NCI-H774 (cell line): ENCODE results near the gene GRK4.
"Not testable (repeated sequence)": the region's sequence is repeated elsewhere in the genome, so short reads cannot be mapped to it uniquely, and the experiment has no call there.

ENCODE experiments used
- DNase-seq: peaks from one replicate; lab custom pipeline; 2025; lab: John Stamatoyannopoulos, UW

GRK4 gene

DNA sequence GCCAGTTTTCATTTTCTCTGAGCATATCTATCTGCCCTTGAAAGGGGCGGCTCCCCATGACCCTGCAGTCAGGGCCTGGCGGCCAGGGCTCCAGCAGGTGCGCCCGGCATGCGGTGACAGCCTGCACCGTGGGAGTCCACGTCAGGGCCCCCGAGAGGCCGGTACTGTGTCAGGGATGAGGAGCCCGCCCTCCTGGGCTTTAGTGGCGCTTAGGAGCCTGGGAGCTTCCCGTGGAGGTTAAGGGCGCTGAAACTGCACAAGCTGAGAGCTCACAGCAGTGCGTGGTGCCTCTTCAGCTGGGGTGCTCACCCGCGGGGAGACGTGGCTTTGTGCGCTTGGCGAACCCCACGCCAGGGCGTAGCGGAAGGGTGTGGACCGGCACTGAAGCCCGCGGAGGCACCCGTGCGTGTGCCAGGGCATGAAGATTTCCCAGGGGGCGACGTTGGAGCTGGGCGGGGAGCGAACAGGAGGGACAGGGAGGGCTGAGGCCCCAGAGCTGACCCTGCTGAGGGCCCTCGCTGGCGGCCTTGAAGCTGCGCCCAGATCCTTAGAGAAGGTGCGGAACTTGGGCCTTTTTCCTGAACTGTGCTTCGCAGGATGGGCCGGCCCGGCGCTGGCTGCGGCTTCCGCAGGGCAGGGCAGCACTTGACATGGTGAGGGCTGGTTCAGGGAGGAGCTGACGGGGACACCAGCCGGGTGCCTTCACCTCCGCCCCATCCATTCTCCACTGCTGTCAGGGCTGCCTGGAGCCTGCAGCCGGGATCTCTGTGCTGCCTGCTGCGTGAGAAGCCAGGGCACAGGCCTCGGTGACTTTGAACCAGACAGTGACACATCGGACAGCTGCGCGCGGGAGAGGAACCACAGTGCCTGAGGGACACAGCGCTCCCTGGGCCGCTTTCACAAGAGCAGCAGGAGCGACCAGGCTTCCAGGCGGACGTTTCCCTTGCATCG, 78.1 kb downstream of the GRK4 start:
- DNase-seq = no peak

GRCh38 chr4:3042226-3042625, 78.9 kb downstream of the GRK4 start:
- DNase-seq = no peak

DNA sequence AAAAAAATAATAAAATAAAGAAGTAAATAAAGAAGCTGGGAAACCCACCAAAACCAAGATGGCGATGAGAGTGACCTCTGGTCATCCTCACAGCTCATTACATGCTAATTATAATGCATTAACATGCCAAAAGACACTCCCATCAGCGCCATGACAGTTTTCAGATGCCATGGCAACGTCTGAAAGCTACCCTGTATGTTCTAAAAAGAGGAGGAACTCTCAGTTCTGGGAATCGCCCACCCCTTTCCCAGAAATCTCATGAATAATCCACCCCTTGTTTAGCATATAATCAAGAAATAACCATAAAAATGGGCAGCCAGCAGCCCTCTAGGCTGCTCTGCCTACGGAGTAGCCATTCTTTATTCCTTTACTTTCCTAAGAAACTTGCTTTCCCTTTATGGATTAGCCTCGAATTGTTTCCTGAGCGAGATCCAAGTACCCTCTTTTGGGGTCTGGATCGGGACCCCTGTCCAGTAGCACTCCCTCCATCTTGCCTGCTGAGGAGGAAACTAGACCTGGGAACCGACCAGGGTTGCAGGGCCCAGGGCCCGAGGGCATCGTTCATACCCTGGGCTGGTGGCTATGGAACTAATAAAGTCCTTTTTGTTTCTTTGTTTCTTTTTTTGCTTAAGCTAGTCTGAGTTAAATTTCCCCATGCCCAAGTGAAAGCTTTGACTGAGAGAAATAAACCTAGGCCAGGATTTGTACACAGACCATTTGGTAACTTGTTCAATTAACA, 80.1 kb downstream of the GRK4 start:
- no peak for DNase-seq

DNA sequence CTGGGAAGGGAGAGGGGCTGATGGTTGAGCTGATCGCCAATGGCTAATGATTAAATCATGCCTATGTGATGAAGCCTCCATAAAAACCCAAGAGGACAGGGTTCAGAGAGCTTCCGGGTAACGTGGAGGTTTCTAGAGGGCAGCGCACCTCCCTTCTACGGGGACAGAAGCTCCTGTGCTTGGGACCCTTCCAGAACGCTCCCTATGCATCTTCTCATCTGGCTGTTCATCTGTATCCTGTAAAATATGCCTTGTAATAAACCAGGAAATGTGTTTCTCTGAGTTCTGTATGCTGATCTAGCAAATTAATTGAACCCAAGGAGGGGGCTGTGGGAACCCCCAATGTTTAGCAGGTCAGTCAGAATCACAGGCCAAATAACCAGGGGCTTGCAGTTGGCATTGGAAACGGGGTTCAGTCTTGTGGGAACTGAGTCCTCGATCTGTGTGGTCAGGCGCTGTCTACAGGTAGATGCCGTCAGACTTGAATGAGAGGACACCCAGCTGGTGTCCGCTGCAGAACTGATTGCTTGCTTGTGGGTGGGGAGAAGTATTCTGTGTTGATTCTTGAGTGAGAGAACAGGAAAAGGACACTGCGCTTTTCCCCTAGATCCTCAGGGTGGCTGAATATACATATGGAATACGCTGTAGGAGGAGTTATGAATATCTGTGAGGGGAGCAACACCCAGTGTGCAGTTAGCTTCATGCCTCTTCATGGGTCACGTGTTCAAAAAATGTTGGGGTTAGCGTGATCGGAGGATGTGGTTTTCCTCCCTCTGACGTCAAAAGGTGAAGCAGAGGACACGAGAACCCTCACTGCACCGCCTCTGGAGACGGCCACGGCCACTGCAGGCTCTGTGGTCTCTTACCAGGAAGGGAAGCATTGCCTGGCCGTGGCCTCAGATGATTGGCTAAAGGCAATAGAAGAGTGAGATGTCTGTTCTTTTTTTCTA, 81.8 kb downstream of the GRK4 start:
- no peak for DNase-seq

- DNase-seq = no peak
These were observed 82.8 kb downstream of the GRK4 start for GRCh38 chr4:3046162-3046561.

GRCh38 chr4:3046623-3047022, 83.3 kb downstream of the GRK4 start:
- no peak for DNase-seq

GRCh38 chr4:3047464-3048286, 84.3 kb downstream of the GRK4 start:
- DNase-seq = no peak

- DNase-seq = not testable (repeated sequence)
These were observed 87.9 kb downstream of the GRK4 start for GRCh38 chr4:3051141-3051897.

DNA sequence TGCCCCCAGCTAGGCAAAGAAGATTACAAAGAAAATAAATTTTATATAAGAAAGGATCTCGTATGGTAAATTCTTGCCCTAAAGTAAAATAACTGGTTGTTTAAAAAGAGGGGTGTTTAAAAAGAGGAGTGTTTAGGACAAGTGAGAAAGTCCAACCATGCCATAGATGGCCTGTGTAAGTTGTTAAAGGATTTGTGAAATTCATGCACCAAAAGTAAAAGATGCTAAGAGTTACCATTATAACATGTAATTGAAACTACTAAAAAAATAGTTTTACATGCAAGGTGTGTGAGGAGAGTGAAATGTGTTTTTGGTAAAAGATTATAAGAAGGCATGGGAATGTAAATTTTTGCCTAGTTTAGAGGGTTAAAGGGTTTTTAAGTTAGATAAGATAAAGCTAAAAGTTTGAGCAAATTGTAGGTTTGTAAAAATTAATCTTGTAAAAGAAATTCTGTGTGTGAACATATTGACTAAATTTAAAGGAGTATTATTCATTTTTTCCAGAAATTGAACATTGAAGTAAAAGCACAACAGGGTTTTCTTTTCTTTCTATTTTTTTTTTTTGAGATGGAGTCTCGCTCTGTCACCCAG, 90.9 kb downstream of the GRK4 start:
- no peak for DNase-seq

- no peak for DNase-seq
These were observed 96.6 kb downstream of the GRK4 start for GRCh38 chr4:3059943-3060342.

- DNase-seq = no peak
These were observed 97.6 kb downstream of the GRK4 start for GRCh38 chr4:3060946-3061345.

GRCh38 chr4:3062471-3062870, 99.1 kb downstream of the GRK4 start:
- DNase-seq = no peak

DNA sequence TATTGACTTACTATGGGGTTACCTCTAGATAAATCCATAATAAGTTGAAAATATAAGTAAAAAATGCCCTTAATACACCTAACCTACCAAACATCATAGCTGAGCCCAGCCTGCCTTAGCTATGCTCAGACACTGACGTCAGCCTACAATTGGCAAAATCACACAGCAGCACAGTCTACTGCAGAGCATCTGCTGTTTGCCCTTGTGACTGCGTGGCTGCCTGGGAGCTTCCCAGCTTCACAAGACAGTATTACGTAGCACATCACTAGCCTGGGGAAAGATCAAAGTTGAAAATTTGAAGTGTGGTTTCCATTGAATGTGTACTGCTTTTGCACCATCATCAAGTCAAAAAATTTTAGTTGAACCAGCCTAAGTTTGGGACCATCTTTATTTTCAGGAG, 102.2 kb downstream of the GRK4 start:
- no peak for DNase-seq

- no peak for DNase-seq
These were observed 103.5 kb downstream of the GRK4 start for GRCh38 chr4:3066836-3067400.

DNA sequence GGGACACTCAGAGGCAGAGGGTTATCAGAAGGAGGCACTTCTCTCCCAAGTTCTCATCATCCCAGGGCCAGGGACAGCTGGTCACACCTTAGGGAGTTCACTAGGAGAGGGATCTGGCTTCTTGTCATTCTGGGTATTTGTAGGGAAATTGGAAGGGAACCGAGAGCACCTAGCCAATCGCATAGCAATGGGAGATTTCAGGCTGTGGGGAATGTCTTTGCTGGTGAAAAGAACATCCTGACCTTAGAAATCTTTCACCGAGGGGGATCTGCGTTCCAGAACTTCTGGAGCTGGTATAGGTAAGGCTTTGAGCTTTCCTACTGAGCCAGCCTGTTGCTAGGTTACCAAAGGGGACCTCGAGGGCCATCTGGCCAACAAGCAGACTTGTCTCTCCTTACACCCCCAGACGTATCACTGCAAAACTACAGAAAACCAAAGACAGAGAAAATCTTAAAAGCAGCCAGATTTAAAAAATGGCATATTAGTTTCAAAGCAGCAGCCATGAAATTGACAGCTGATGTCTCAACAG, 104.2 kb downstream of the GRK4 start:
- DNase-seq = no peak

- no peak for DNase-seq
These were observed 106.4 kb downstream of the GRK4 start for GRCh38 chr4:3069661-3070199.

GRCh38 chr4:3070709-3071500, 107.5 kb downstream of the GRK4 start:
- DNase-seq = no peak

GRCh38 chr4:3071811-3072210, 108.4 kb downstream of the GRK4 start:
- DNase-seq = no peak
